ENCODE results near the gene ASPSCR1. TPM values are rescaled to one million over a fixed set of nuclear protein-coding genes. Genes with fewer than 3 reads are reported as not detected.

Gene ASPSCR1
- total RNA-seq, 4 donors from 2014 or later, result 21.0 to 61.7 (median 41.3) TPM

DNA sequence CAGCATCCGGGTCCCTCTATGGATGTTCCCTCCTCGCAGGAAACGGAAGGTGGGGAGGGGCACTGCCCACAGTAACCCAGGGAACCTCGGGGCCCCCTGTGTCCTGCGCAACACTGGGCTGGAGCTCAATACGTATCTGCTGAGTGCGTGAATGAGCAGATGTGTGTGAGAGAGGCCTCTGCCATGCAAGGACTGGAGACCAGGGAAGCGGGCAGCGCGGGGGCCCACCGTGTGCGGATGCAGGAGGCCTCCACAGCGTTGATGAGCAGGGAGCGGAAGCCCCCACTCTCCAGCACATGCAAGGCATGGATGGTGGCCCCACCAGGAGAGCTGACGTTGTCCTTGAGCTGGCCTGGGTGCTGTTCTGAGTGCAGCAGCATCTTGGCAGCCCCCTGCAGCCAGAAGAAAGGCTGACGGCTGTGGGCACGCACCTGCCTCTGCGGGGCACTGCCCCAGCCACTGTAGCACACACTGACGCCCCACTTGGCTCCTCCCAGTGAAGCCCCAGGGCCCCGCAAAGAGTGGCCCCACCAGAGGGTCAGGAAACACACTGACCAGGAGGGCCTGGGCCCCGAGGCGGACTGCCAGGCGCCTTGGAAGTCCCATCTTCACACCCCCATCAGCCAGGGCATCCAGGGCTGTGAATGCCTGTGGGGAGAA is 43.2 kb upstream of the ASPSCR1 start:
- TF ChIP-seq POLR2AphosphoS5 (IDR thresholded peaks at IDR 0.05), result no peak
- 87% methylated on average over 18 of the region's 23 CpGs; no CpG with 5 or more reads in 1 of the 2 donors for WGBS, 2 donors (ENCODE audit: low coverage in 1 of 2)
- Histone ChIP-seq H3K27ac (no peak overlapping the region), H3K9me3 (no peaks in the 10 kb centered on the region), H3K36me3 (no peaks in the 10 kb centered on the region), H3K27me3 (peaks cover 6% of the 10 kb centered on the region), H3K4me1 (peaks cover 5 to 28% (median 19%) of the 10 kb centered on the region in 4 donors), H3K4me3 (no peak overlapping the region)
- intact Hi-C loops (cut with DNase I; ENCODE audit: low total_unique reads), result no loop called here
- DNase-seq, result no peak
- in situ Hi-C loops (cut with MboI; ENCODE audit: low pct_ligation_motif_present in 1 of 4, low pct_unique_long_range_greater_than_20kb in 1 of 4, low sequenced_read_pairs in 3 of 4), result no loop called here

DNA sequence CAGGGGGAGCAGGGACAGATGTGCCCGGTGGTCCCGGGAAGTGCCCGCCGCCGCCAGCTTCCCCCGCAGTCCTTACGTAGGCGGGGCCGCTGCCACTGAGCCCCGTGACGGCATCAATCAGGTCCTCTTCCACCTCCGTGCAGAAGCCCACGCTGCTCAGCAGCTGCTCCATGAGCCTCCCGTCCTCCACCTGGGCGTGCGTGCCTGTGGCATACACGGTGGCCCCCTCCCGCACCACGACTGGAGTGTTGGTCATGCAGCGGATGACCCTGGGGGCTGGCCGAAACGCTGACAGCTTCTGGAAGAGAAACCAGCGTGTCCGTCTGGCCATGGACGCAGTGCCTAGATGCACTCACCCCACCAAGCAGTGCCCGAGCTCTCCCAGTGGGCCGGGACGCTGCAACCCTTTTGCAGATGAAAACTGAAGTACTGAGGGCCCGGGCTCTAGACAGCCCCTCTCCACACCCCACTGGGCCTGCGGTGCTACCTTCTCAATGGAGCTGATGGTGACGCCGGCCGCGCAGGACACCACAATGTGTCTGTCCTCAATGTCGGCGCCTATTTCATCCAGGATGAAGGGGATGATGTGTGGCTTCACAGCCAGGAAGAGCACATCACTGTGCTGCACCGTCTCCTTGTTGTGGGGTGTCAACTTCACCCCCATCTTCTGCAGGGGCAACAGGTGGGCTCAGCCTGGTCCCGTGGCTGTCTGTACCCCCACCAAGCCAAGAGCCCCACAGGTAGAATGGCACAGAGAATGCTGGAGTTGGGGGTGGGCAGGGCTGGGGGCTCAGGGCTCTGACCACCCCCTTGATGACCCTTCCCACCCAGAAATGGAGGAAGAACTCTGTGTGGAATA is 42.4 kb upstream of the ASPSCR1 start:
- Histone ChIP-seq H3K4me1 (peaks cover 5 to 28% (median 19%) of the 10 kb centered on the region in 4 donors), H3K9me3 (no peaks in the 10 kb centered on the region), H3K27me3 (peaks cover 4% of the 10 kb centered on the region), H3K27ac (no peak overlapping the region), H3K36me3 (no peaks in the 10 kb centered on the region), H3K4me3 (no peak overlapping the region)
- intact Hi-C loops (cut with DNase I; ENCODE audit: low total_unique reads), result no loop called here
- no peak for TF ChIP-seq CTCF (IDR thresholded peaks at IDR 0.05)
- TF ChIP-seq POLR2AphosphoS5 (IDR thresholded peaks at IDR 0.05), result no peak
- TF ChIP-seq POLR2A (IDR thresholded peaks at IDR 0.05), result no peak
- no peak for TF ChIP-seq EP300 (IDR thresholded peaks at IDR 0.05; ENCODE audit: low read depth)
- in situ Hi-C loops (cut with MboI; ENCODE audit: low pct_ligation_motif_present in 1 of 4, low pct_unique_long_range_greater_than_20kb in 1 of 4, low sequenced_read_pairs in 3 of 4), result no loop called here
- WGBS, 2 donors (ENCODE audit: low coverage in 1 of 2), result 96% methylated on average over 22 of the region's 38 CpGs; no CpG with 5 or more reads in 1 of the 2 donors
- DNase-seq, result no peak

- in situ Hi-C loops (cut with MboI; ENCODE audit: low pct_ligation_motif_present in 1 of 4, low pct_unique_long_range_greater_than_20kb in 1 of 4, low sequenced_read_pairs in 3 of 4), result no loop called here
- no peak for DNase-seq
- intact Hi-C loops (cut with DNase I; ENCODE audit: low total_unique reads), result no loop called here
- Histone ChIP-seq H3K4me1 (peaks cover 5 to 28% (median 17%) of the 10 kb centered on the region in 4 donors), H3K36me3 (no peaks in the 10 kb centered on the region), H3K27me3 (peaks cover 5% of the 10 kb centered on the region), H3K27ac (no peak overlapping the region), H3K9me3 (no peaks in the 10 kb centered on the region), H3K4me3 (peak overlapping the region in 1 of 4 donors; percentile 57)
- WGBS, 2 donors (ENCODE audit: low coverage in 1 of 2), result 90% methylated on average over 6 of the region's 6 CpGs; no CpG with 5 or more reads in 1 of the 2 donors
- no peak for TF ChIP-seq POLR2A (IDR thresholded peaks at IDR 0.05)
- TF ChIP-seq POLR2AphosphoS5 (IDR thresholded peaks at IDR 0.05), result no peak
Observed at GRCh38 chr17:81935709-81936084, 41.7 kb upstream of the ASPSCR1 start.

- TF ChIP-seq POLR2AphosphoS5 (IDR thresholded peaks at IDR 0.05), result no peak
- TF ChIP-seq EP300 (IDR thresholded peaks at IDR 0.05; ENCODE audit: low read depth), result no peak
- H3K4me3 ChIP-seq, result no peak overlapping the region
- H3K27ac ChIP-seq, result no peak overlapping the region
- H3K9me3 ChIP-seq, result no peaks in the 10 kb centered on the region
- peaks cover 29% of the 10 kb centered on the region for H3K27me3 ChIP-seq
- in situ Hi-C loops (cut with MboI; ENCODE audit: low pct_ligation_motif_present in 1 of 4, low pct_unique_long_range_greater_than_20kb in 1 of 4, low sequenced_read_pairs in 3 of 4) (no loop called here), intact Hi-C loops (cut with DNase I; ENCODE audit: low total_unique reads) (no loop called here)
- no peak for DNase-seq
- 70% methylated on average over 13 of the region's 15 CpGs; no CpG with 5 or more reads in 1 of the 2 donors for WGBS, 2 donors (ENCODE audit: low coverage in 1 of 2)
- peaks cover 5 to 26% (median 14%) of the 10 kb centered on the region in 4 donors for H3K4me1 ChIP-seq
- H3K36me3 ChIP-seq, result no peaks in the 10 kb centered on the region
Observed at GRCh38 chr17:81939218-81939617, 38.2 kb upstream of the ASPSCR1 start.

DNA sequence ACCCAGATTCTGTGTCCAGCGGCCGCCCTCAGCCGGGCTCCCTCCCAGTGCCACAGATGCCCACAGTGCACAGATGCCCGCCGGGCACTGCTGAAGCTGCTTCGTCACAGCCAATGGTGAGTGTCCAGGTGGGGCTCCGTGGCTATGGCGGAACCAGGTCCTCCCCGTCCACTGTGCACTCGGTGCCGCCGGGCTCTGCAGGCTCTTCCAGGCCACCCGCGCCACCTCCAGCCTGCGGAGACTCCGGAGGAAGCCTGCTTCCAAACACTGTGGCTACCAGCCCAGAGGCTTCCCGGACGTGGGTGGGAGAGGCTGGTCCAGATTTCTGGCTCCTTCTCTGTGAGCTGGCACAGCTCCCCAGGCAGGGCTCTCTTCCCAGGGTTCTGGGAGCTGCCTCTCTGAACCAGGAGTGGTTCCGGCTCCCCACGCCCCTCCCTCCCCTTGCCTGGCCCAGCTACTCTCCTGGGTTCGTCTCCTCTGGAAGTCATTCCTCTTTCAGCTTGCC is 37.5 kb upstream of the ASPSCR1 start:
- Histone ChIP-seq H3K9me3 (no peaks in the 10 kb centered on the region), H3K27me3 (peaks cover 35% of the 10 kb centered on the region), H3K27ac (no peak overlapping the region), H3K36me3 (no peaks in the 10 kb centered on the region), H3K4me3 (no peak overlapping the region), H3K4me1 (peaks cover 5 to 26% (median 14%) of the 10 kb centered on the region in 4 donors)
- in situ Hi-C loops (cut with MboI; ENCODE audit: low pct_ligation_motif_present in 1 of 4, low pct_unique_long_range_greater_than_20kb in 1 of 4, low sequenced_read_pairs in 3 of 4) (no loop called here), intact Hi-C loops (cut with DNase I; ENCODE audit: low total_unique reads) (no loop called here)
- no peak for DNase-seq
- 0 to 81% methylated on average over 2 to 20 of the region's 21 CpGs for WGBS, 2 donors (ENCODE audit: low coverage in 1 of 2)
- no peak for TF ChIP-seq CTCF (IDR thresholded peaks at IDR 0.05)
- no peak for TF ChIP-seq EP300 (IDR thresholded peaks at IDR 0.05; ENCODE audit: low read depth)
- no peak for TF ChIP-seq POLR2A (IDR thresholded peaks at IDR 0.05)
- TF ChIP-seq POLR2AphosphoS5 (IDR thresholded peaks at IDR 0.05), result no peak

All from transverse colon (tissue), 4 donors.